OCI-LY1 (cell line): Measurements from ENCODE around the gene MAPKBP1.

Experiments
- H2AFZ ChIP-seq: fragments of 200-600 bp; sonication (generic), shearing (Covaris generic); 2 replicates; pipeline ENCODE4 v1.6.0; 2014; ENCODE audit warnings: antibody characterized with exemption, mild to moderate bottlenecking, low read length
- H3F3A ChIP-seq: fragments of 200-600 bp; sonication (generic), shearing (Covaris generic); 2 replicates; pipeline ENCODE4 v1.6.0; 2014; ENCODE audit warnings: mild to moderate bottlenecking, antibody characterized with exemption, low read length, moderate library complexity; ENCODE audit not compliant: insufficient read depth
- H3K27ac ChIP-seq: fragments of 200-600 bp; sonication (generic); 2 replicates; pipeline ENCODE4 v1.5.1; 2014; ENCODE audit warnings: low read length, mixed run types, mild to moderate bottlenecking, low read depth; ENCODE audit not compliant: poor library complexity, severe bottlenecking
- H3K27me3 ChIP-seq: fragments of 200-600 bp; sonication (generic); 2 replicates; pipeline ENCODE4 v1.6.0; 2014; ENCODE audit warnings: antibody characterized with exemption, mild to moderate bottlenecking, low read length, moderate library complexity; ENCODE audit not compliant: insufficient read depth
- H3K36me3 ChIP-seq: fragments of 200-600 bp; sonication (generic); 2 replicates; pipeline ENCODE4 v1.6.1; 2014; ENCODE audit warnings: mild to moderate bottlenecking, antibody characterized with exemption, low read length, moderate library complexity, mixed read lengths; ENCODE audit not compliant: insufficient read depth
- H3K4me1 ChIP-seq: fragments of 200-600 bp; sonication (generic); 2 replicates; pipeline ENCODE4 v1.5.1; 2014; ENCODE audit warnings: mild to moderate bottlenecking, low read length, moderate library complexity; ENCODE audit not compliant: insufficient read depth, severe bottlenecking
- H3K4me2 ChIP-seq: fragments of 200-600 bp; sonication (generic), shearing (Covaris generic); 2 replicates; pipeline ENCODE4 v1.6.1; 2014; ENCODE audit warnings: low read length
- H3K4me3 ChIP-seq: fragments of 200-600 bp; sonication (generic); 2 replicates; pipeline ENCODE4 v1.5.1; 2014; ENCODE audit warnings: low read length, low read depth, mild to moderate bottlenecking, mixed read lengths; ENCODE audit not compliant: poor library complexity, severe bottlenecking
- H3K79me2 ChIP-seq: fragments of 200-600 bp; shearing (Covaris generic); 2 replicates; pipeline ENCODE4 v1.6.1; 2016; ENCODE audit warnings: mixed run types, low read length, mixed read lengths; ENCODE audit not compliant: insufficient read depth
- H3K9ac ChIP-seq: fragments of 200-600 bp; sonication (generic), shearing (Covaris generic); 2 replicates; pipeline ENCODE4 v1.6.1; 2014; ENCODE audit warnings: mild to moderate bottlenecking, low read length, mixed read lengths
- H3K9me2 ChIP-seq: fragments of 200-600 bp; sonication (generic), shearing (Covaris generic); 2 replicates; pipeline ENCODE4 v1.6.1; 2014; ENCODE audit warnings: low read depth, mild to moderate bottlenecking, low read length, mixed read lengths
- H3K9me3 ChIP-seq: fragments of 200-600 bp; shearing (Covaris generic); 2 replicates; pipeline ENCODE4 v1.6.1; 2014; ENCODE audit warnings: low read length, mixed read lengths
- H4K20me1 ChIP-seq: fragments of 200-600 bp; sonication (generic), shearing (Covaris generic); 2 replicates; pipeline ENCODE4 v1.6.0; 2016; ENCODE audit warnings: mild to moderate bottlenecking, low read length; ENCODE audit not compliant: insufficient read depth
- EZH2 ChIP-seq: fragments of 200-600 bp; sonication (generic), shearing (Covaris generic); IDR thresholded peaks from 2 replicates; pipeline ENCODE4 v1.8.0; 2017; ENCODE audit warnings: borderline replicate concordance, mixed run types, mild to moderate bottlenecking, antibody characterized with exemption, low read length, moderate library complexity, mixed read lengths
- TF ChIP-seq, protein P1 (sequence below): fragments of 200-600 bp; sonication (generic), shearing (Covaris generic); IDR thresholded peaks from 2 replicates; pipeline ENCODE4 v1.5.1; 2017; ENCODE audit warnings: mild to moderate bottlenecking, antibody characterized with exemption, low read length, moderate library complexity, mixed read lengths

MAPKBP1 gene

DNA sequence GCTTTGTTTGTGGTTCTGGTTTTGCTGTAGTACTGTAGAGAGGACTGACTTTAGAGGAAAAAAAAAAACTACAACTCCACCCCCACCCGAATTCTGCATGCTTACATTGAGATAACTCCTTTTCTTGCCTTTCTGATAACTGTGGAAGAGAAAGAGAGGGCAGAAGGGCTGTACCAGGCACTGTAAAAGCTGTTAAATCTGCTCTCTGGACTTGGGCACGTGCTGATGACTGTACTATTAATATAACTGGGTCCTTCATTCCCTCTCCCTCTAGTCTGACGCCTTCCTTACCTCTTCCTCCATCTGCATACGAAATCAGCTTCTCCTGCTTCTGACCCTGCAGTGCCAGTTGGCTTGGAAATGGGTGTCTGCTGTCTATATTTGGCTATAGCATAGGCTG, 15.0 kb downstream of the MAPKBP1 start:
- peaks cover 47% of the 10 kb centered on the region for H3K4me1 ChIP-seq
- H2AFZ ChIP-seq = no peak overlapping the region
- H3K27me3 ChIP-seq = no peaks in the 10 kb centered on the region
- H3K9me3 ChIP-seq = no peaks in the 10 kb centered on the region
- no peaks in the 10 kb centered on the region for H4K20me1 ChIP-seq
- H3K9ac ChIP-seq = no peak overlapping the region; the same call in 1 of the 2 replicates
- no peak overlapping the region for H3K4me3 ChIP-seq
- H3K79me2 ChIP-seq = no peaks in the 10 kb centered on the region
- peak overlapping the region; percentile 1; the same call in 1 of the 2 replicates for H3K4me2 ChIP-seq
- H3K27ac ChIP-seq = peak overlapping the region; percentile 6
- TF ChIP-seq EZH2 = no peak
- TF ChIP-seq, protein P1, sequence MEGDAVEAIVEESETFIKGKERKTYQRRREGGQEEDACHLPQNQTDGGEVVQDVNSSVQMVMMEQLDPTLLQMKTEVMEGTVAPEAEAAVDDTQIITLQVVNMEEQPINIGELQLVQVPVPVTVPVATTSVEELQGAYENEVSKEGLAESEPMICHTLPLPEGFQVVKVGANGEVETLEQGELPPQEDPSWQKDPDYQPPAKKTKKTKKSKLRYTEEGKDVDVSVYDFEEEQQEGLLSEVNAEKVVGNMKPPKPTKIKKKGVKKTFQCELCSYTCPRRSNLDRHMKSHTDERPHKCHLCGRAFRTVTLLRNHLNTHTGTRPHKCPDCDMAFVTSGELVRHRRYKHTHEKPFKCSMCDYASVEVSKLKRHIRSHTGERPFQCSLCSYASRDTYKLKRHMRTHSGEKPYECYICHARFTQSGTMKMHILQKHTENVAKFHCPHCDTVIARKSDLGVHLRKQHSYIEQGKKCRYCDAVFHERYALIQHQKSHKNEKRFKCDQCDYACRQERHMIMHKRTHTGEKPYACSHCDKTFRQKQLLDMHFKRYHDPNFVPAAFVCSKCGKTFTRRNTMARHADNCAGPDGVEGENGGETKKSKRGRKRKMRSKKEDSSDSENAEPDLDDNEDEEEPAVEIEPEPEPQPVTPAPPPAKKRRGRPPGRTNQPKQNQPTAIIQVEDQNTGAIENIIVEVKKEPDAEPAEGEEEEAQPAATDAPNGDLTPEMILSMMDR = no peak
- no peaks in the 10 kb centered on the region for H3F3A ChIP-seq
- no peaks in the 10 kb centered on the region for H3K9me2 ChIP-seq
- H3K36me3 ChIP-seq = 0 out of 2 replicates have a peak, but pooled peaks cover under 1% of the 10 kb centered on the region

- TF ChIP-seq, protein P1 = no peak
- TF ChIP-seq EZH2 = no peak
- Histone ChIP-seq H3K4me2 (no peak overlapping the region), H3K27ac (peak overlapping the region; percentile 6)
Measured at GRCh38 chr15:41789662-41790061, 15.4 kb downstream of the MAPKBP1 start.

GRCh38 chr15:41790169-41790568, 15.9 kb downstream of the MAPKBP1 start:
- Histone ChIP-seq H3K4me3 (no peak overlapping the region), H3K27ac (no peak overlapping the region), H3K9ac (no peak overlapping the region), H3K27me3 (no peaks in the 10 kb centered on the region), H2AFZ (no peak overlapping the region), H3F3A (no peaks in the 10 kb centered on the region), H3K36me3 (no peaks in the 10 kb centered on the region), H4K20me1 (no peaks in the 10 kb centered on the region), H3K9me2 (no peaks in the 10 kb centered on the region), H3K9me3 (no peaks in the 10 kb centered on the region), H3K4me2 (no peak overlapping the region), H3K4me1 (peaks cover 56% of the 10 kb centered on the region), H3K79me2 (no peaks in the 10 kb centered on the region)
- TF ChIP-seq EZH2 = no peak
- TF ChIP-seq, protein P1 = no peak

More at GRCh38 chr15:41789662-41790061, 15.4 kb downstream of the MAPKBP1 start:
- Histone ChIP-seq H3K79me2 (no peaks in the 10 kb centered on the region), H3F3A (no peaks in the 10 kb centered on the region), H3K9ac (no peak overlapping the region; the same call in 1 of the 2 replicates), H3K4me3 (no peak overlapping the region), H3K27me3 (no peaks in the 10 kb centered on the region), H3K4me1 (peaks cover 51% of the 10 kb centered on the region), H3K36me3 (no peaks in the 10 kb centered on the region), H3K9me2 (no peaks in the 10 kb centered on the region), H3K9me3 (no peaks in the 10 kb centered on the region), H4K20me1 (no peaks in the 10 kb centered on the region), H2AFZ (no peak overlapping the region)
